Muscle layer of duodenum (tissue), 2 donors: ENCODE measurements around the gene NUP153.
"Not testable (repeated sequence)": the region's sequence is repeated elsewhere in the genome, so short reads cannot be mapped to it uniquely, and the experiment has no call there.

Experiments used
- H3K27ac ChIP-seq: one replicate; pipeline ENCODE4 v1.7.0; 2013; ENCODE audit warnings: mild to moderate bottlenecking, low read length
- H3K27me3 ChIP-seq: one replicate; pipeline ENCODE4 v1.7.0; 2013; ENCODE audit warnings: low read depth, mild to moderate bottlenecking, control low read depth, low read length
- H3K36me3 ChIP-seq, 2 donors: one replicate each; pipeline ENCODE4 v1.7.0; 2013; ENCODE audit warnings: low read length in 2 of 2, control low read depth in 1 of 2, mild to moderate bottlenecking in 1 of 2; ENCODE audit not compliant: insufficient read depth in 2 of 2, control insufficient read depth in 1 of 2
- H3K4me1 ChIP-seq, 2 donors: one replicate each; pipeline ENCODE4 v1.7.0; 2013; ENCODE audit warnings: low read length in 2 of 2, mild to moderate bottlenecking in 2 of 2, control low read depth in 1 of 2, moderate library complexity in 1 of 2; ENCODE audit not compliant: insufficient read depth in 2 of 2, control insufficient read depth in 1 of 2
- H3K4me3 ChIP-seq, 2 donors: one replicate each; pipeline ENCODE4 v1.7.0; 2013; ENCODE audit warnings: low read length in 2 of 2, low read depth in 1 of 2, mild to moderate bottlenecking in 1 of 2
- H3K9me3 ChIP-seq, 2 donors: one replicate each; pipeline ENCODE4 v1.7.0; 2013; ENCODE audit warnings: low read length in 2 of 2, control low read depth in 1 of 2, mild to moderate bottlenecking in 1 of 2; ENCODE audit not compliant: control insufficient read depth in 1 of 2
- donor health status: healthy.

Gene NUP153

GRCh38 chr6:17600527-17601385 is 106.0 kb downstream of the NUP153 start:
- peaks cover 0 to 22% of the 10 kb centered on the region in 2 donors for H3K36me3 ChIP-seq
- peak overlapping the region; percentile 75 to 94 for H3K4me3 ChIP-seq
- peak overlapping the region; percentile 53 for H3K27ac ChIP-seq
- H3K9me3 ChIP-seq, result no peaks in the 10 kb centered on the region
- peaks cover 0 to 9% of the 10 kb centered on the region in 2 donors for H3K4me1 ChIP-seq
- H3K27me3 ChIP-seq, result no peaks in the 10 kb centered on the region

- no peaks in the 10 kb centered on the region for H3K27me3 ChIP-seq
- H3K27ac ChIP-seq, result peak within 1 kb of the TSS; percentile 78
- H3K9me3 ChIP-seq, result no peaks in the 10 kb centered on the region
- H3K4me3 ChIP-seq, result peak within 1 kb of the TSS; percentile 75 to 94
- peaks cover 0 to 9% of the 10 kb centered on the region in 2 donors for H3K4me1 ChIP-seq
- H3K36me3 ChIP-seq, result peaks cover 0 to 15% of the 10 kb centered on the region in 2 donors
Observed at GRCh38 chr6:17599877-17600526, 106.7 kb downstream of the NUP153 start, which contains the start of gene FAM8A1. Gene FAM8A1, plus strand, starts transcription at chr6:17600302. Its CDS starts 108 bp downstream, at chr6:17600410.

- Histone ChIP-seq H3K4me1 (no peaks in the 10 kb centered on the region), H3K36me3 (no peaks in the 10 kb centered on the region), H3K9me3 (no peaks in the 10 kb centered on the region), H3K4me3 (no peak overlapping the region), H3K27me3 (no peaks in the 10 kb centered on the region), H3K27ac (no peak overlapping the region)
Observed at GRCh38 chr6:17596085-17596484, 110.6 kb downstream of the NUP153 start.

GRCh38 chr6:17593246-17593645 is 113.5 kb downstream of the NUP153 start:
- no peaks in the 10 kb centered on the region for H3K4me1 ChIP-seq
- no peak overlapping the region for H3K27ac ChIP-seq
- H3K27me3 ChIP-seq, result no peaks in the 10 kb centered on the region
- no peaks in the 10 kb centered on the region for H3K36me3 ChIP-seq
- no peaks in the 10 kb centered on the region for H3K9me3 ChIP-seq
- H3K4me3 ChIP-seq, result no peak overlapping the region

GRCh38 chr6:17591287-17591686 is 115.4 kb downstream of the NUP153 start:
- Histone ChIP-seq H3K36me3 (no peaks in the 10 kb centered on the region), H3K27ac (no peak overlapping the region), H3K27me3 (no peaks in the 10 kb centered on the region), H3K4me3 (no peak overlapping the region), H3K4me1 (no peaks in the 10 kb centered on the region), H3K9me3 (no peaks in the 10 kb centered on the region)

- no peak overlapping the region for H3K27ac ChIP-seq
Observed at GRCh38 chr6:17589406-17590096, 117.2 kb downstream of the NUP153 start.

GRCh38 chr6:17588011-17588410 is 118.7 kb downstream of the NUP153 start:
- H3K27ac ChIP-seq, result no peak overlapping the region
- no peaks in the 10 kb centered on the region for H3K9me3 ChIP-seq
- peaks cover 0 to 10% of the 10 kb centered on the region in 2 donors for H3K4me1 ChIP-seq
- H3K27me3 ChIP-seq, result no peaks in the 10 kb centered on the region
- no peaks in the 10 kb centered on the region for H3K36me3 ChIP-seq
- H3K4me3 ChIP-seq, result no peak overlapping the region

More at GRCh38 chr6:17589406-17590096, 117.2 kb downstream of the NUP153 start:
- Histone ChIP-seq H3K4me3 (no peak overlapping the region), H3K4me1 (no peaks in the 10 kb centered on the region), H3K36me3 (no peaks in the 10 kb centered on the region), H3K9me3 (no peaks in the 10 kb centered on the region), H3K27me3 (no peaks in the 10 kb centered on the region)

GRCh38 chr6:17586623-17587022 is 120.1 kb downstream of the NUP153 start:
- peaks cover 0 to 11% of the 10 kb centered on the region in 2 donors for H3K4me1 ChIP-seq
- H3K9me3 ChIP-seq, H3K27ac ChIP-seq, H3K27me3 ChIP-seq, H3K4me3 ChIP-seq, H3K36me3 ChIP-seq: not testable (repeated sequence)

- Histone ChIP-seq H3K36me3 (no peaks in the 10 kb centered on the region), H3K27ac (no peak overlapping the region), H3K4me3 (no peak overlapping the region), H3K27me3 (no peaks in the 10 kb centered on the region), H3K9me3 (no peaks in the 10 kb centered on the region), H3K4me1 (peaks cover 0 to 11% of the 10 kb centered on the region in 2 donors)
Observed at GRCh38 chr6:17585766-17586490, 120.8 kb downstream of the NUP153 start.

- Histone ChIP-seq H3K36me3 (no peaks in the 10 kb centered on the region), H3K9me3 (no peaks in the 10 kb centered on the region), H3K4me3 (no peak overlapping the region), H3K4me1 (peaks cover 0 to 11% of the 10 kb centered on the region in 2 donors), H3K27ac (peak overlapping the region; percentile 41), H3K27me3 (no peaks in the 10 kb centered on the region)
Observed at GRCh38 chr6:17584241-17584803, 122.4 kb downstream of the NUP153 start.
